Naive B cell (primary cell): ENCODE data around the gene IPPK. TPM values are rescaled to one million over a fixed set of nuclear protein-coding genes. Genes with fewer than 3 reads are reported as not detected.

ENCODE experiments used
- ATAC-seq, 2 donors: fragments of 150-1000 bp; cut with Tn5 transposase; 2 replicates each; pipeline ENCODE4 v1.10.0; 2021; ENCODE audit warnings: low read depth in 2 of 2, mild to moderate bottlenecking in 2 of 2, moderate library complexity in 2 of 2
- DNase-seq: peaks from one replicate; pipeline ENCODE4 v3.0.0; 2022
- H3K27ac Mint-ChIP-seq, 6 donors: one replicate each; pipeline ENCODE4 v1.8.0; 2020 to 2022; ENCODE audit warnings: mild to moderate bottlenecking in 6 of 6, mixed read lengths in 6 of 6, moderate library complexity in 5 of 6, inconsistent platforms in 2 of 6
- H3K27me3 Mint-ChIP-seq, 3 donors: one replicate each; pipeline ENCODE4 v1.8.0; 2021 to 2022; ENCODE audit warnings: mixed read lengths in 3 of 3, mild to moderate bottlenecking in 1 of 3
- H3K36me3 Mint-ChIP-seq, 2 donors: one replicate each; pipeline ENCODE4 v1.8.0; 2020 to 2022; ENCODE audit warnings: mixed read lengths in 2 of 2, inconsistent platforms in 1 of 2, mild to moderate bottlenecking in 1 of 2
- H3K4me1 Mint-ChIP-seq, 3 donors: one replicate each; pipeline ENCODE4 v1.8.0; 2020 to 2022; ENCODE audit warnings: mixed read lengths in 3 of 3, inconsistent platforms in 1 of 3, mild to moderate bottlenecking in 1 of 3, moderate library complexity in 1 of 3
- H3K4me3 Mint-ChIP-seq, 8 donors: one replicate each; pipeline ENCODE4 v1.8.0; 2020 to 2022; ENCODE audit warnings: mild to moderate bottlenecking in 8 of 8, mixed read lengths in 8 of 8, moderate library complexity in 8 of 8, inconsistent platforms in 2 of 8
- H3K9me3 Mint-ChIP-seq, 7 donors: one replicate each; pipeline ENCODE4 v1.8.0; 2020 to 2022; ENCODE audit warnings: mixed read lengths in 7 of 7, mild to moderate bottlenecking in 5 of 7, inconsistent platforms in 2 of 7, moderate library complexity in 1 of 7
- polyA plus RNA-seq, 6 donors: library from polyadenylated mRNA; unstranded; fragments of 300-500 nt; fragmentation: Illumina TruSeq; gene quantifications; one replicate each; pipeline ENCODE4 v1.2.3, GENCODE V29; 2021; ENCODE audit warnings: low read depth in 6 of 6

The IPPK gene
- polyA plus RNA-seq, 6 donors from 2014 or later: 4.1 to 12.8 (median 6.1) TPM

GRCh38 chr9:92648474-92648971 is 21.4 kb downstream of the IPPK start:
- H3K4me1 Mint-ChIP-seq: no peaks in the 10 kb centered on the region
- no peak overlapping the region for H3K4me3 Mint-ChIP-seq
- ATAC-seq (no peak), DNase-seq (no peak)
- H3K27ac Mint-ChIP-seq: peak overlapping the region in 2 of 6 donors; percentile 65 to 73
- no peaks in the 10 kb centered on the region for H3K27me3 Mint-ChIP-seq
- peaks cover 0 to 17% (median 16%) of the 10 kb centered on the region in 7 donors for H3K9me3 Mint-ChIP-seq
- H3K36me3 Mint-ChIP-seq: peaks cover 48 to 52% of the 10 kb centered on the region in 2 donors

GRCh38 chr9:92647671-92648473 is 22.1 kb downstream of the IPPK start:
- Mint-ChIP-seq H3K4me3 (no peak overlapping the region), H3K27ac (peak overlapping the region in 3 of 6 donors; percentile 7 to 81 (median 15)), H3K36me3 (peaks cover 50 to 52% of the 10 kb centered on the region in 2 donors), H3K4me1 (no peaks in the 10 kb centered on the region), H3K27me3 (no peaks in the 10 kb centered on the region), H3K9me3 (peaks cover 0 to 17% (median 16%) of the 10 kb centered on the region in 7 donors)
- ATAC-seq (no peak), DNase-seq (no peak)

- ATAC-seq (no peak), DNase-seq (no peak)
- Mint-ChIP-seq H3K9me3 (peaks cover 0 to 17% (median 16%) of the 10 kb centered on the region in 7 donors), H3K36me3 (peaks cover 54 to 66% of the 10 kb centered on the region in 2 donors), H3K27ac (no peak overlapping the region), H3K27me3 (no peaks in the 10 kb centered on the region), H3K4me1 (peaks cover 0 to 4% (median 0%) of the 10 kb centered on the region in 3 donors), H3K4me3 (no peak overlapping the region)
These were observed 24.9 kb downstream of the IPPK start for GRCh38 chr9:92645041-92645440.

- no peak overlapping the region for H3K4me3 Mint-ChIP-seq
- peaks cover 54 to 66% of the 10 kb centered on the region in 2 donors for H3K36me3 Mint-ChIP-seq
- no peak for DNase-seq
- no peak for ATAC-seq
- H3K9me3 Mint-ChIP-seq: peaks cover 0 to 17% (median 16%) of the 10 kb centered on the region in 7 donors
- H3K27ac Mint-ChIP-seq: no peak overlapping the region
- no peaks in the 10 kb centered on the region for H3K27me3 Mint-ChIP-seq
- H3K4me1 Mint-ChIP-seq: peaks cover 0 to 4% (median 0%) of the 10 kb centered on the region in 3 donors
These were observed 25.7 kb downstream of the IPPK start for GRCh38 chr9:92644278-92644677.

- H3K9me3 Mint-ChIP-seq: peaks cover 0 to 17% (median 16%) of the 10 kb centered on the region in 7 donors
- no peak overlapping the region for H3K4me3 Mint-ChIP-seq
- peak overlapping the region in 1 of 6 donors; percentile 33 for H3K27ac Mint-ChIP-seq
- peaks cover 0 to 4% (median 0%) of the 10 kb centered on the region in 3 donors for H3K4me1 Mint-ChIP-seq
- ATAC-seq (no peak), DNase-seq (no peak)
- H3K27me3 Mint-ChIP-seq: no peaks in the 10 kb centered on the region
- peaks cover 45 to 52% of the 10 kb centered on the region in 2 donors for H3K36me3 Mint-ChIP-seq
These were observed 27.4 kb downstream of the IPPK start for GRCh38 chr9:92642564-92642963.

GRCh38 chr9:92642041-92642451 is 27.9 kb downstream of the IPPK start:
- DNase-seq (no peak), ATAC-seq (no peak)
- Mint-ChIP-seq H3K27ac (no peak overlapping the region), H3K4me3 (no peak overlapping the region), H3K4me1 (peaks cover 0 to 4% (median 0%) of the 10 kb centered on the region in 3 donors), H3K36me3 (peaks cover 40 to 47% of the 10 kb centered on the region in 2 donors), H3K9me3 (peaks cover 0 to 17% (median 14%) of the 10 kb centered on the region in 7 donors), H3K27me3 (no peaks in the 10 kb centered on the region)

- Mint-ChIP-seq H3K27me3 (no peaks in the 10 kb centered on the region), H3K36me3 (peaks cover 34 to 39% of the 10 kb centered on the region in 2 donors), H3K4me1 (peaks cover 0 to 4% (median 0%) of the 10 kb centered on the region in 3 donors), H3K27ac (peak overlapping the region in 1 of 6 donors; percentile 32), H3K9me3 (peaks cover 0 to 16% (median 11%) of the 10 kb centered on the region in 7 donors), H3K4me3 (no peak overlapping the region)
- no peak for ATAC-seq
- no peak for DNase-seq
These were observed 28.7 kb downstream of the IPPK start for GRCh38 chr9:92641092-92641809.

- DNase-seq: no peak
- Mint-ChIP-seq H3K27ac (no peak overlapping the region), H3K4me1 (peaks cover 0 to 4% (median 0%) of the 10 kb centered on the region in 3 donors), H3K36me3 (peaks cover 32 to 34% of the 10 kb centered on the region in 2 donors), H3K4me3 (peak overlapping the region in 1 of 8 donors; percentile 47), H3K9me3 (peaks cover 0 to 12% (median 7%) of the 10 kb centered on the region in 7 donors), H3K27me3 (no peaks in the 10 kb centered on the region)
- no peak for ATAC-seq
These were observed 29.4 kb downstream of the IPPK start for GRCh38 chr9:92640398-92641091.

- Mint-ChIP-seq H3K36me3 (peaks cover 25 to 27% of the 10 kb centered on the region in 2 donors), H3K4me3 (no peak overlapping the region), H3K9me3 (peaks cover 0 to 6% (median 1%) of the 10 kb centered on the region in 7 donors), H3K4me1 (peaks cover 0 to 4% (median 0%) of the 10 kb centered on the region in 3 donors), H3K27ac (no peak overlapping the region), H3K27me3 (no peaks in the 10 kb centered on the region)
- ATAC-seq (no peak), DNase-seq (no peak)
These were observed 30.1 kb downstream of the IPPK start for GRCh38 chr9:92639791-92640271.

GRCh38 chr9:92639124-92639523 is 30.8 kb downstream of the IPPK start:
- Mint-ChIP-seq H3K27ac (no peak overlapping the region), H3K4me3 (no peak overlapping the region), H3K36me3 (peaks cover 18 to 26% of the 10 kb centered on the region in 2 donors), H3K4me1 (peaks cover 0 to 4% (median 0%) of the 10 kb centered on the region in 3 donors), H3K27me3 (no peaks in the 10 kb centered on the region), H3K9me3 (peaks cover 0 to 2% (median 0%) of the 10 kb centered on the region in 7 donors)
- ATAC-seq (no peak), DNase-seq (no peak)

- Mint-ChIP-seq H3K9me3 (peaks cover 0 to 2% (median 0%) of the 10 kb centered on the region in 7 donors), H3K27ac (peak overlapping the region in 1 of 6 donors; percentile 56), H3K27me3 (no peaks in the 10 kb centered on the region), H3K36me3 (peaks cover 13 to 21% of the 10 kb centered on the region in 2 donors), H3K4me1 (peaks cover 0 to 4% (median 0%) of the 10 kb centered on the region in 3 donors), H3K4me3 (peak overlapping the region in 1 of 8 donors; percentile 35)
- ATAC-seq: no peak
- DNase-seq: no peak
These were observed 31.3 kb downstream of the IPPK start for GRCh38 chr9:92638621-92639101.

- H3K36me3 Mint-ChIP-seq: peaks cover 13 to 18% of the 10 kb centered on the region in 2 donors
- no peak overlapping the region for H3K4me3 Mint-ChIP-seq
- H3K27ac Mint-ChIP-seq: peak overlapping the region in 1 of 6 donors; percentile 56
- DNase-seq (no peak), ATAC-seq (no peak)
- peaks cover 0 to 4% (median 0%) of the 10 kb centered on the region in 3 donors for H3K4me1 Mint-ChIP-seq
- no peaks in the 10 kb centered on the region for H3K27me3 Mint-ChIP-seq
- peaks cover 0 to 2% (median 0%) of the 10 kb centered on the region in 7 donors for H3K9me3 Mint-ChIP-seq
These were observed 31.9 kb downstream of the IPPK start for GRCh38 chr9:92637886-92638620.
